Stimulated activated CD8-positive, alpha-beta memory T cell treated with anti-CD3 and anti-CD28 coated beads, Interleukin-15, amount 100 ng/mL, for 48 hours (primary cell): Measurements from ENCODE around the gene TEX264.
A peak's percentile ranks its signal among the peaks of the same experiment; 100 is the strongest.
"Not testable (repeated sequence)": the region's sequence is repeated elsewhere in the genome, so short reads cannot be mapped to it uniquely, and the experiment has no call there.

Experiments
- DNase-seq, 2 donors: peaks; one replicate each; pipeline ENCODE4 v3.0.0-alpha.2; 2020; ENCODE audit warnings: low read depth in 2 of 2

TEX264 gene

DNA sequence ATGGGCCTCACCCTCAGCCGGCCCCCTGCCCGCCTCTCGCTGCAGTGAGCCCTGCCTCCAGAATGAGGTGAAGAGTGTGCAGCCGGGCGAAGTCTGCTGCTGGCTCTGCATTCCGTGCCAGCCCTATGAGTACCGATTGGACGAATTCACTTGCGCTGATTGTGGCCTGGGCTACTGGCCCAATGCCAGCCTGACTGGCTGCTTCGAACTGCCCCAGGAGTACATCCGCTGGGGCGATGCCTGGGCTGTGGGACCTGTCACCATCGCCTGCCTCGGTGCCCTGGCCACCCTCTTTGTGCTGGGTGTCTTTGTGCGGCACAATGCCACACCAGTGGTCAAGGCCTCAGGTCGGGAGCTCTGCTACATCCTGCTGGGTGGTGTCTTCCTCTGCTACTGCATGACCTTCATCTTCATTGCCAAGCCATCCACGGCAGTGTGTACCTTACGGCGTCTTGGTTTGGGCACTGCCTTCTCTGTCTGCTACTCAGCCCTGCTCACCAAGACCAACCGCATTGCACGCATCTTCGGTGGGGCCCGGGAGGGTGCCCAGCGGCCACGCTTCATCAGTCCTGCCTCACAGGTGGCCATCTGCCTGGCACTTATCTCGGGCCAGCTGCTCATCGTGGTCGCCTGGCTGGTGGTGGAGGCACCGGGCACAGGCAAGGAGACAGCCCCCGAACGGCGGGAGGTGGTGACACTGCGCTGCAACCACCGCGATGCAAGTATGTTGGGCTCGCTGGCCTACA, 44.4 kb downstream of the TEX264 start:
- DNase-seq = no peak

DNA sequence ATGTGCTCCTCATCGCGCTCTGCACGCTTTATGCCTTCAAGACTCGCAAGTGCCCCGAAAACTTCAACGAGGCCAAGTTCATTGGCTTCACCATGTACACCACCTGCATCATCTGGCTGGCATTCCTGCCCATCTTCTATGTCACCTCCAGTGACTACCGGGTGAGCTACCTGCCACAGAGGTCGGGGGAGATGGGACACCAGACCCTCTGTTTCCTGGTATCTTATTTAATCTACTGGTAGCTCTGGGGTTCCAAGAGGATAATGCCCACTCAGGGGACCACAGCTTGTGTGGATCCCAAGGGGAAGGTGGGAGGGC, 44.9 kb downstream of the TEX264 start:
- no peak for DNase-seq

DNA sequence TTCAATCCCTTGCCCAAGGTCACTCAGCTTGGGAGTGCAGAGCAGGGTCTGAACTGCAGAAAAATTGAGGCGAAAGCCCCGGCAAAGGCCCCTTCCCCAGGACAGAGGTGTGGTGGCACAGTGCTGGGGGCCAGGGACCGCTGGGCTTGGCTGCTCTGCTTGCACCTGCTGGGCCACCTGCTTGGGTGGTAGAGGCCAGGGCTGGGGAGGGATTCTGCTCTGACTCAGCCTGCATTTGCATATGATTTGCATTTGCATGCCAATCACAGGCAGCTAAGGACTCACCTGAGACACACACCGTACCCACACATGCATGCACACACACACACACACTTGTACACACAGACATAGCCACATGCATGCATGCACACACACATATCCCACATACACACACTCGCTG, 45.8 kb downstream of the TEX264 start:
- no peak for DNase-seq

DNA sequence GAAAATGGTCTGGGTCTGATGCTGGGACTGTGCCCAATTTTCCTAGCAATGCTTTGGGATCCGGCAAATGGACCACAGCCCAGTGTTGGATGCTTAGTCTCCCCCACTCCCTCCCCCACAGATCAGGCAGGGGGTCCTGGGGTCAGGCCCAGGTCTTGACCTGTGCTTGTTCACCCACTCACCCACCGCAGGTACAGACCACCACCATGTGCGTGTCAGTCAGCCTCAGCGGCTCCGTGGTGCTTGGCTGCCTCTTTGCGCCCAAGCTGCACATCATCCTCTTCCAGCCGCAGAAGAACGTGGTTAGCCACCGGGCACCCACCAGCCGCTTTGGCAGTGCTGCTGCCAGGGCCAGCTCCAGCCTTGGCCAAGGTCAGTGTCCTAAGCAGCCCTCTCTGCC, 46.4 kb downstream of the TEX264 start:
- DNase-seq = no peak

DNA sequence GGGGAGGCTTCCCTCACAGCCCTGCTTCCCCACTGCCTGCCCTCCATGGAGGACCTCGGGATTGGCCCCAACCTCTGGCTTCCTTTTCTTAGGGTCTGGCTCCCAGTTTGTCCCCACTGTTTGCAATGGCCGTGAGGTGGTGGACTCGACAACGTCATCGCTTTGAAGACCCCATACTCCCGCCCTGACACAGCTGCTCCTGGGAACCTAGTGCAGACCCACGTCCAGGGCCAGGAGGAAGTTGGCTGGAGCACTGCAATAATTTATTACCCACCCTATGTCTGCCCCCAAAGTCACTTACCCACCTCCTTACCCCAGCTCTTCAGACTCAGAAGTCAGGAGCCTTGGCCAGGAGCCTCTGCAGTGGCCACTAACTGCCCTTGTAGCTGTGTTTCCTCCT, 46.9 kb downstream of the TEX264 start:
- no peak for DNase-seq

DNA sequence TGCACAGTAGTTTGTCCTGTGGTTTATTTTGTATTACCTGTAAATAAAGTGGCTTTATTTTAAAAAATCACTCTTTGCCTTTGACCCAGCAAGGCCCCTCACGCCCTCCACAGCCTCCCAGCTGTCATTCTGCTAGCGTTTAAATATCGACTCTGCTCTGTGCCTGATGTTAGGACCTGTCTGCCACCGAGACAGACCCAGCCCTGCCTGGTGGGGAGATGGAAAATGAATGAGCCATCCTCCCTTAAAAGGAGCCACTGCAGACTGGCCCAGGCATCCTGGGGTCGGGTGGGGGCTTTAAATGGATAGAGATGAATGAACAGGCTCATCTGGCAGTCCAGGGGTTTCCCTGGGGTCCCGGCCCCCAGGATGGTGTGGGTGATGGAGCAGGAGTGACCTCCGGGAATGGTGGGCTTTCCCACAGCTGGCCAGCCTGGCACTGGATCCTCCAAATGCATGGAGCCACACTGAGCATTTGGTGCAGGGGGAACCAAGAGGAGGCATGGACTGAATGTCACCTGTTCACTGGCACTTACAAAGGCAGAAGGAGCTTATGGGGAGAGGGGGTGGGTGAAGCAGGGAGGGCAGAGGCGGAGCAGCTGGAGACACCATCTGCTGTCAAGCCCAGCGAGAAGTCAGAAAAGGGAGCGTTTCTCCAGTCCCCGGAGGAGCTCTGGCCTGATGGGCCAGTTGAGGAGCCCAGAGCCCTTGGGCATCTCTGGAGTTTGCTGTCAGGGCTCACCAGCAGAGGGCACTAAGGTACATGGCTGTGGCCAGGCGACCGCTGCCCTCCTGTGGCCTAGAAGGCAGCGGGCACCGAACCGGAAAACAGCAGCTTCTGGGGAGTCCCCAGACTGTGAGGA, 47.7 kb downstream of the TEX264 start:
- DNase-seq = peak; percentile 60 to 63

DNA sequence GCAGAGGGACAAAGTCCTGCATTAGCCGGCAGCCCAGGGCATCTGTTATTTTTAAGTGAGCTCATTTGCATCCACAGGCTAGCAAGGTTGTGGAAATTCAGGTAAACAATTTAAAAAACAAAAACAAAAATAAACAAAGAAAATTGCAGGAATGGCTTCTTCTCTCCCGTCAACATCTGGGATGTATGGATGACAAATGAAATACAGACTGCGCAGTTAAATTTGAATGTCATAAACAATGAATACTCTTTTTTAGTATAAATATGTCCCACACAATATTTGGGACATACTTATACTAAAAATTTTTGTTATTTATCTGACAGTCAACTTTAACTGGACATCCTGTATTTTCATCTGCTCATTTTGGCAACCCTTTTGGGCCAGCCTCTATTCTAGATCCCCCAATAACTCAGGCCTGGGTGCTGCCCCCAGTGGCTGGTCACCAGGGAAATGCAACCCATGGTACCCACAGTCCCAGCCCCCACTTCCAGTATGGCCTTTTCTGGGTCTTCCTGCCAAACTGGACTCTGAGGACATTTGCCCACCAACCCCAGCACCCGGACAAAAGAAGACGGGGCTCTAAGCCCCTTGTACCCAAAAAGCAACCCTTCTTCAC, 48.5 kb downstream of the TEX264 start:
- no peak for DNase-seq

DNA sequence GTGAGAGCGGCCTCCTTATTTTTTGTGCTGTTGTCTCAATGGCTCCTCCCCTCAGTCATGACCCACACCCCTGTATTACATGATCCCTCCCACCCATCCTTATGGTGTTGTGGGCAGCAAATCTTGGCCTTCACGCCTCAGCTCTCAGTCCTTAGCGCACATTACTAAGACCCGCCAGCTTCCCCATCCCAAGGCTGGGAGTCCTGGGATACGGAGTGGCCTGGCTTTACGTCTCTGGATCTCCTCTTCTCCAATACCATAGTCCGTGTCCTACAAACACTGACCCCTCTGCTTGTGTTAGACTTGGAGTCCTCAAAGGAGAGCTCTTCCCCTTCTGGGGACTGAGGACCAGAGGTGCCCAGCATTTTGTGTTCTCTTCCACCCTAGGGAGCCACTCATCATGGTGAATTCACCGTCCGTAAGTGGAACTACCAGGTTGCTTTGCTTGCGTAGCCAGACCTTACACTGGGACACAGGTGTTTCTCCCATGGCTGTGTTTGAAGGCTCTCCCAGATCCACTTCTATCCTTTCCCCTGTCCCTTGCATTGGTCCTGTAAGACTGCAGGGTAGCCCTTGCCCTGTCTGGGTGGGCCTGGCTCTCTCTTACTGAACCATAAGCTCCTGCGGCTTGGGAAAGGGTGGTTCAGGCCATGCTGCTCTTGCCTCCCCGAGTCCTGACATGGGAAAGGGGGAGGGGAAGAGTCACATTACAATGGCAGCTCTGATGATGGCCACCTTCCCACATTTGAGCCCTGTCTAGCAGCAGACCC, 49.4 kb downstream of the TEX264 start:
- no peak for DNase-seq

DNA sequence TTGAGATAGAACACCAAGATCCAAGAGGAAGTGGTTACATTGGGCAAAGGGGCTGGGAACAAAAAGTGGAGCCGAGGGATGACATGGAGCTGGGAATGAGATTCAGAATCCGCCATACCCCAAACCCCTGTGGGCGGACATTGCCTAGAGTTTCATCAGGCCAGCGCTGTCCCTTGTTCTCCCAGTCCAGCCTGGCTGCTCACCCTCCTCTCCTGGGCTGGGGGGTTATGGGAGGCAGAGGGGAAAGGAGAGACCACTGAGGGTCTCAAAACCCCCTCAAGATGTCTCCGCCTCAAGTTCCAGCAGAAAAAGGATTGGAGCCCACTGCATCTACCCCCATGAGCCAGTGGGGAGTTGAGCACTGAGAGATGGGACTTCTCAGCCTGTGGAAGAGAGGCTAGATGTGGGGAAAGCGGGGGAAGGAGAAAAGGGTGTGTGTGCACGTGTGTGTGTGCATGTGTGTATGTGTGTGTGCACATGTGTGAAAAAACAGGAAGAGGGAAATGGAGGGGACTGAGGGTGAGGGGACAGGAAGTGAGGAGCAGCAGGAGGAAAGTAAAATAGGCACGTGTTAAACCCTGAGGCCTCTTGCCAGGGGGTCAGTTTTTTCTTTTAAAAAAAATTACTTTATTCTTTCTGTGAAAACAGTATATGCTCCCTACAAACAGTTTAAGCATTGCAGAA, 50.2 kb downstream of the TEX264 start:
- no peak for DNase-seq

DNA sequence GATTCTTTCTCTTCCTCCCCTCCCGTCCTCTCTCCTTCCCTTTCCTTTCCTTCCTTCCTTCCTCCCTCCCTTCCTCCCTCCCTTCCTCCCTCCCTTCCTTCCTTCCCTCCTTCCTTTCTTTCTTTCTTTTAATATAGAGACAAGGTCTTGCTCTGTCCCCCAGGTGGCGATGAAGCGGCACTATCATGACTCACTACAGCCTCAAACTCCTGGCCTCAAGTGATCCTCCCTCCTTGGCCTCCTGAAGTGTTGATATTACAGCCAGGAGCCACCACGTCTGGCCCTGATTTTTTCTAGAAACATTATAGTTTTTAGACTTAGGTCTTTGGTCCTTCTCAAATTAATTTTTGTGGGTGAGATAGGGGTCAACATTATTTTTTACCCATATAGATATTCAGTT, 51.3 kb downstream of the TEX264 start:
- DNase-seq = no peak

DNA sequence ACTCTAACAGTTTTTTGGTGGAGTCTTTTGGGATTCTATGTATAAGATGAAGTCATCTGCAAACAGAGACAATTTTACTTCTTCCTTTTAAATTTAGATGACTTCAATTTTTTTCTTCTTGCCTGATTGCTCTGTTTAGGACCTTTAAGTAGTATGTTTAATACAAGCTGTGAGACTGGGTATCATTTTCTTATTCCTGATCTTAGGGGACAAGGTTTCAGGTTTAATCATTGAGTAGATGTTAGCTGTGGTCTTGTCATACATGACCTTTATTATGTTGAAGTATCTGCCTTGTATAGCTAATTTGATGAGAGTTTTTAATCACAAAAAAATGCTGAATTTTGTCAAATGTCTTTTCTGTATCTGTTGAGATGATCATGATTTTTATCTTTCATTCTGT, 56.4 kb downstream of the TEX264 start:
- DNase-seq = no peak

DNA sequence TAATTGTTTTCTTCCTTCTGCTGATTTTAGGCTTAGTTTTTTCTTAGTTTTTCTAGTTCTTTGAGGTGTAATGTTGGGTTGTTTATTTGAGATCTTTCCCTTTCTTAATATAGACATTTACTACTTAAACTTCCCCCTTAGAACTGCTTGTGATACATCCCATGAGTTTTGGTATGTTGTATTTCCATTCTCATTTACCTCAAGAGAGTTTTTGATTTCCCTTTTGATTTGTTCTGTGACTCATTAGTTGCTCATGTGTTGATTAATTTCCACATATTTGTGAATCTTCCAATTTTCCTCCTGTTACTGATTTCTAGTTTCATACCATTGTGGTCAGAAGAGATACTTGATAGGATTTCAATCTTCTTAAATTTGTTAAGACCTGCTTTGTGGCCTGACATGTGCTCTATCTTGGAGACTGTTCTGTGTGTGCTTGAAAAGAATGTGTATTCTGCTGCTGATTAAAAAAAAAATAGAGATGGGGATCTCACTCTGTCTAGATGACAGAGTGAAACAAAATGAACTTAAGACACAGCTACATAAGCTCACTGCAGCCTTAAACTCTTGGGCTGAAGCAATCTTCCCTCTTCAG, 58.1 kb downstream of the TEX264 start:
- no peak for DNase-seq

DNA sequence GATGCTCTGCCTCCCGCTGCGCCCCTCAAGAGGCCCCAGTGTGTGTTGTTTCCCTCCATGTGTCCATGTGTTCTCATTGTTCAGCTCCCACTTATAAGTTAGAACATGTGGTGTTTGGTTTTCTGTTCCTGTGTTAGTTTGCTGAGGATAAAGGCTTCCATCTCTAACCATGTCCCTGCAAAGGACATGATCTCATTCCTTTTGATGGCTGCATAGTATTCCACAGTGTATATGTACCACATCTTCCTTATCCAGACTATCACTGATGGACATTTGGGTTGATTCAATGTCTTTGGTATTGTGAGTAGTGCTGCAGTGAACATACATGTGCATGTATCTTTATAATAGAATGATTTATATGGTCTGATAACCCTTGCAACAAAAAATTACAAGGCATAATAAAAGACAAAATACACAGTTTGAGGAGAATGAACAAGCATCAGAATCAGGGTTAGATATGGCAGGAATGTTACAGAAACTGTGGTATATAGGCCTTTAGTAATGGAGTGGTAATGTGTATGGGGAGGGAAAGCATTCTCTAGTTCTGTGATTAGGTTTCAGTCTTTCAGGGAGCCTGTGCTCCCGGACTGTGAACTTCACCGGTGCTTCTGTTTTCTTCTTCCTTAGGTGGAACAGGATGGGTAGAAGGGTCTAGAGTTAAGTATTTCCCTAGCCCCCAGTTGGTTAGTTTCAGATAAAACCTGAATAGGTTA, 63.0 kb downstream of the TEX264 start:
- DNase-seq = no peak

DNA sequence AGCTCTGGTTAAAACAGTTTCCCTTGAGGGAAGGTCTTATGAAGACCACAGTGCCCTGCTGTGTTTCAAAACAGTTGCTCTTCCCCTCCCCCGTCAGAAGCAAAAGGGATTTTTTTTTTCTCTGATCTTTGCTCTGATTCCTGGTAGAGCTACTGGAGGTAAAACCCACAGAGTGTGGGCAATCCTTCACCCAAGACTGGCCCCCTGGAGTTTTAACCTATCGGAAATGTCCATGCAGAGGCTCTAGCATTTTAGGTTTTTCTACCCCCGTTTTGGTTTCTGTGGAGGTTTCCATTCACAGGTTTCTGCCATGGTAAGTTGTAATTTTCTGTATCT, 63.5 kb downstream of the TEX264 start:
- DNase-seq = peak in 1 of 2 donors; percentile 41

DNA sequence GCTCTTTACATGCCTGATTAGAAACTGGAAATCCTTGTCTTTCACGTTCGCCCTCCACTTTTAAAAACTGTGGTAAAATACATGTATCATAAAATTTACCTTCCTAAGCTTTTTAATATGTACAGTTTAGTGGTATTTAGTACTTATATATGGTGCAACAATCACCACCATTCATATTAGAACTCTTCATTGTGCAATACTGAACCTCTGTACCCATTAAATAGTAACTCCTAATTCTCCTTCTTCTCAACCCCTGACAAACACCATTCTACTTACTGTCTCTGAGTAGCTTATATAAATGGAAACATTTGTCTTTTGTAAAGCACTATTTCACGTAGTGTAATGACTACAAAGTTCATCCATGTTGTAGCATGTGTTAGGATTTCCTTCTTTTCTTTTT, 64.0 kb downstream of the TEX264 start:
- DNase-seq = no peak

DNA sequence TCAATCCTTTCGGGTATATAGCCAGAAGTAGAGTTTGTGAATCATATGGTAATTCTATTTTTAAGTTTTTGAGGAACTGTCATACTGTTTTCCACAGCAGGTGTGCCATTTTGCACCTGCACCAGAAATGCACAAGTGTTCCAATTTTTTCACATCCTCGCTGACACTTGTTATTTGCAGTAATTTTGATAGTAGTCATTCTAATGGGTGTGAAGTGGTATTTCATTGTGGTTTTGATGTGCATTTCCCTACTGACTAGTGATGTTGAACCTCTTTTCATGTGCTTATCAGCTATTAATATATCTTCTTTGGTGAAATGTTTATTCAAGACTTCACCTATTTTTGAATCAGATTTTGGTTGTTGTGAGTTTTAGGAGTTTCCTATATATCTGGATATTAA, 64.9 kb downstream of the TEX264 start:
- DNase-seq = no peak

DNA sequence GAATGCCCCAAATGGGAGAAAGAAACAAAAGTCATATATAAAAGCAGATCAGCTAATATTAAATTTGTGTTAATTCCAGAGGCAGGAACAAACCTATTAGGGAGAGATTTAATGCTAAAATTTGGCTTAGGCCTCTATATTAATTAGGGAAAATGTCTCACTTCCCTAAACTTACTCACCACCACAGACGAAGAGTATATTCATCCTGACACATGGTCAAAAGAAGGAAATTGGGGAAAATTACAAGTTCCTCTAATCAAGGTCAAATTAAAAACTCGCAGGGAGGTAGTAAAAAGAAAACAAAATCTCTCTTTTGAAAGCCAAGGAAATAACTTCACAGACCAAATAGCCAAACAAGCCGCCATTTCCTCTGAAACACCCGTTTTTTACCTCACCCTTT, 68.1 kb downstream of the TEX264 start:
- DNase-seq = no peak

DNA sequence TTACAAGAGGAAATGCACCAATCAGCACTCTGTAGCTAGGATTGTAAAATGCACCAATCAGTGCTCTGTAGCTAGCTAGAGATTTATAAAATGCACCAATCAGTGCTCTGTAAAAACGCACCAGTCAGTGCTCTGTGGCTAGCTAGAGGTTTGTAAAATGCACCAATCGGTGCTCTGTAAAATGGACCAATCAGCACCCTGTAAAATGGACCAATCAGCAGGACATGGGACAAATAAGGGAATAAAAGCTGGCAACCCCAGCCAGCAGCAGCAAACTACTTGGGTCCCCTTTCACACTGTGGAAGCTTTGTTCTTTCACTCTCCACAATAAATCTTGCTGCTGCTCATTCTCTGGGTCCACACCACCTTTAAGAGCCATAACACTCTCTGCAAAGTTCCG, 71.3 kb downstream of the TEX264 start:
- DNase-seq = not testable (repeated sequence)

DNA sequence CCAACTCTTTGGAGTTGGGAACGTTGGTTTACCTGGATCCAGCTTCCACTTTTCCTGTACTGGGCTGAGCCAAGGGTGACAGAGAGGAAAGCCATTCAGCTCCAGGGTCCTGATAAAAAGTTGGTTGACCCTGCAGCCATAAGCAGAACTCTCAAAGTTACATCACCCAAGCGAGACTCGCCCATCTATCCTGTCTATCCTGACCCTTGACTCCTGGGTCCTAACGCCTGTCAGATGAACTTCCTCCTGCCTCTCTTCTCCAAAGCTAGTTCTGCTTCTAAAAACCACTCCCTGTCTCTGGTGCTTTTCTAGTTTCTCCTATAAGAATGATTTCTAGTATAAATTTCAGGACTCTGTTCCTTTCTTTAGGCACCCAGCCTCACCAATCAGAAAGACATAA, 71.9 kb downstream of the TEX264 start:
- not testable (repeated sequence) for DNase-seq

DNA sequence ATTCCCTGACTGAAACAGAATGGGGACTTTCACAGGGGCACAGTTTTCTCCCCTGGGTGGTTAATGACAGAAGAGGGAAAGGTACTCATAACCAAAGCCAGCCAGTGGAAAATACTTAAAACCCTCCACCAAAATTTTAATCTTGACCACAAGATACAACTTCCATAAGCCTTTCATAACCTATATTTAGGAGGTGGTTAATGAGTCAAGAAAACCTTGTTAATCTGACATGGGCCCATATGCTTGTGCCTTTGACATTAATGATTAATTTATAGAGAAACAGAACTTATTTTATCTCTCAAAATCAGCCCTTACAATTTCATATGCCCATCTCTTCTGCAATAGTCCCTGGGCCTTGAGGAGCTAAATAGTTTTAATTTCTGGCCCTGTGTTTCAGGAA, 76.8 kb downstream of the TEX264 start:
- no peak for DNase-seq

DNA sequence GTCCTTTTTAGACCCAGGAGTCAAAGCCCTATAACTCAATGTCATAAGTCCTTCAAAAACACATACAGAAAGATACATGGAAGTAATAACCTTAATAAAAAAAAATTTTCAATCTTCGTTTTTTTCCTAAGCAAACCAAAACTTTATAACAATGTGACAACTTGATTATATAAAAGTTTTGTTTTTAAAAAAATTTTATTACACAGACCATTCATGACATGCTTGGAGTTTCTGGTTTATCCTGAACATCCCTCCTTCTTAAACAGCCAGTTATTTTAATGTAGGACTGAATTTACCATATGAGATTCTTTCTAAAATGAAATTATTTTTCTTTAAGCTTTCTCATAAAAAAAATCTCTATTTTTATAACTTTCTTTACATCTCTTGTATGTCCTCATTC, 77.3 kb downstream of the TEX264 start:
- no peak for DNase-seq
